IPS-NIHi7 (cell line): ENCODE results near the gene HBE1.

Experiments used
- DNase-seq: peaks from one replicate; pipeline ENCODE4 v3.0.0; 2012; ENCODE audit warnings: mixed read lengths; ENCODE audit errors: extremely low spot score

HBE1 gene

DNA sequence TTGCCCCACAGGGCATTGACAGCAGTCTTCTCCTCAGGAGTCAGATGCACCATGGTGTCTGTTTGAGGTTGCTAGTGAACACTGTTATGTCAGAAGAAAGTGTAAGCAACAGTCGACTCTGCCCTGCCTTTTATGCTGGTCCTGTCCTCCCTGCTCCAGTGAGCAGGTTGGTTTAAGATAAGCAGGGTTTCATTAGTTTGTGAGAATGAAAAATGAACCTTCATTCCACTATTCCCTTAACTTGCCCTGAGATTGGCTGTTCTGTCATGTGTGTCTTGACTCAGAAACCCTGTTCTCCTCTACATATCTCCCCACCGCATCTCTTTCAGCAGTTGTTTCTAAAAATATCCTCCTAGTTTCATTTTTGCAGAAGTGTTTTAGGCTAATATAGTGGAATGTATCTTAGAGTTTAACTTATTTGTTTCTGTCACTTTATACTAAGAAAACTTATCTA is 35.3 kb downstream of the HBE1 start, which contains the start of gene HBD:
Gene HBD, minus strand, starts transcription at position 103 of the 454 bp plus-strand sequence. Its CDS starts 50 bp downstream, at position 53.
- DNase-seq = no peak

- no peak for DNase-seq
These were observed 36.4 kb downstream of the HBE1 start for GRCh38 chr11:5233307-5233706.

DNA sequence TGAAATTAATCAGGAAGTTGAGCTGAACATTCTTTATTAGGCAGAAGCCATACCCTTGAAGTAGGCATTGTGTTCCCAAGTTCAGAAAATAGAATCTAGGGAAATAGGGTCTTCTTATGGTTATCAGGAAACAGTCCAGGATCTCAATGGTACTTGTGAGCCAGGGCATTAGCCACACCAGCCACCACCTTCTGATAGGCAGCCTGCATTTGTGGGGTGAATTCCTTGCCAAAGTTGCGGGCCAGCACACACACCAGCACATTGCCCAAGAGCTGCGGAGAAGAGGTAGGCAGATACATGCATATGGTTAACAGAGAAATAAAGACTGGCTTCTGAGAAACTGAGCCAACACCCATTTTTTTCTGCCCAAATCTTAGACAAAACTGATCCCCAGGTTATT is 36.9 kb downstream of the HBE1 start:
- DNase-seq = no peak

GRCh38 chr11:5232176-5232575 is 37.6 kb downstream of the HBE1 start:
- no peak for DNase-seq

DNA sequence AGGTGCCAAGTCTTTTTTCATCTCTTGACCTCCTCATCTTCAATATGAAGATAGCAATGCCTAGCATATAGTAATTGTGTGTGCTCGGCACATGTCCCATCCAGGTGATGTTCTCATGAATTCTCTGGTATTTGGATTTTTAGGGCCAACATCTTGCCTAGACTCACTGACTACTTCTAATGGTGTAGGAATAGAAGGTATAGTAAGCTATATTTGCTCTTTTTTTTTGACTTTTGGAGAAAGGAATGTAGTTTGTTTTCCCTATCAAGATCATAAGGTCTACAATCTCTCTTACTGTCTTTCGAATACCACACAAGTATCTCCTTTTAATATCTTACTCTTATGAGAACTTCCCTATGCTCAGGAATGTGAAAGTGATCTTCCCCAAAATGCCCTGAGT is 38.6 kb downstream of the HBE1 start:
- no peak for DNase-seq

GRCh38 chr11:5230266-5230665 is 39.5 kb downstream of the HBE1 start:
- DNase-seq = no peak

GRCh38 chr11:5229796-5230195 is 39.9 kb downstream of the HBE1 start:
- DNase-seq = no peak

- DNase-seq = no peak
These were observed 40.4 kb downstream of the HBE1 start for GRCh38 chr11:5229356-5229755.

GRCh38 chr11:5228124-5228523 is 41.6 kb downstream of the HBE1 start:
- no peak for DNase-seq

- no peak for DNase-seq
These were observed 42.1 kb downstream of the HBE1 start for GRCh38 chr11:5227681-5228080.

GRCh38 chr11:5226732-5227310 is 42.9 kb downstream of the HBE1 start, which contains the start of gene HBB:
TSS of gene HBB (minus strand) at chr11:5227071. CDS start at chr11:5227021, 50 bp downstream.
- DNase-seq = no peak

DNA sequence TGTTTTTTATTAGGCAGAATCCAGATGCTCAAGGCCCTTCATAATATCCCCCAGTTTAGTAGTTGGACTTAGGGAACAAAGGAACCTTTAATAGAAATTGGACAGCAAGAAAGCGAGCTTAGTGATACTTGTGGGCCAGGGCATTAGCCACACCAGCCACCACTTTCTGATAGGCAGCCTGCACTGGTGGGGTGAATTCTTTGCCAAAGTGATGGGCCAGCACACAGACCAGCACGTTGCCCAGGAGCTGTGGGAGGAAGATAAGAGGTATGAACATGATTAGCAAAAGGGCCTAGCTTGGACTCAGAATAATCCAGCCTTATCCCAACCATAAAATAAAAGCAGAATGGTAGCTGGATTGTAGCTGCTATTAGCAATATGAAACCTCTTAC is 44.3 kb downstream of the HBE1 start:
- DNase-seq = no peak

GRCh38 chr11:5224538-5225479 is 44.9 kb downstream of the HBE1 start:
- no peak for DNase-seq

GRCh38 chr11:5223686-5224085 is 46.1 kb downstream of the HBE1 start:
- no peak for DNase-seq

DNA sequence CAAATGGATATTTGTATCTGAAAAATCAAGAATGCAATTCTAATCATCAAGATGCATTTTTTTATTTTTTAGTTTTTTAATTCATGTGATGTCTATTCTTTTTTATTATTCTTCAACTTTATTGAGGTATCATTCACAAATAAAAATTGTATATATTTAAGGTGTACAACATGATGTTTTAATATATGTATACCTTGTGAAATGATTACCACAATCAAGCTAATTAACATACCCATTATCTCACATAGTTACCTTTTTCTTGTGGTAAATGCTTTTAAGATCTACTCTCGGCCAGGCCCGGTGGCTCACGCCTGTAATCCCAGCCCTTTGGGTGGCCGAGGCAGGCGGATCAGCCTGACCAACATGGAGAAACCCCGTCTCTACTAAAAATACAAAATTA is 46.6 kb downstream of the HBE1 start:
- no peak for DNase-seq
